HG02759 (cell line): ENCODE results near the gene ATAT1.
"Not testable (repeated sequence)": the region's sequence is repeated elsewhere in the genome, so short reads cannot be mapped to it uniquely, and the experiment has no call there.

ENCODE experiments used
- ATAC-seq: cut with Tn5 transposase; IDR thresholded peaks from one replicate; pipeline ENCODE4 v1.9.1; 2021; ENCODE audit warnings: mild to moderate bottlenecking, moderate library complexity; ENCODE audit not compliant: unreplicated experiment

The ATAT1 gene

DNA sequence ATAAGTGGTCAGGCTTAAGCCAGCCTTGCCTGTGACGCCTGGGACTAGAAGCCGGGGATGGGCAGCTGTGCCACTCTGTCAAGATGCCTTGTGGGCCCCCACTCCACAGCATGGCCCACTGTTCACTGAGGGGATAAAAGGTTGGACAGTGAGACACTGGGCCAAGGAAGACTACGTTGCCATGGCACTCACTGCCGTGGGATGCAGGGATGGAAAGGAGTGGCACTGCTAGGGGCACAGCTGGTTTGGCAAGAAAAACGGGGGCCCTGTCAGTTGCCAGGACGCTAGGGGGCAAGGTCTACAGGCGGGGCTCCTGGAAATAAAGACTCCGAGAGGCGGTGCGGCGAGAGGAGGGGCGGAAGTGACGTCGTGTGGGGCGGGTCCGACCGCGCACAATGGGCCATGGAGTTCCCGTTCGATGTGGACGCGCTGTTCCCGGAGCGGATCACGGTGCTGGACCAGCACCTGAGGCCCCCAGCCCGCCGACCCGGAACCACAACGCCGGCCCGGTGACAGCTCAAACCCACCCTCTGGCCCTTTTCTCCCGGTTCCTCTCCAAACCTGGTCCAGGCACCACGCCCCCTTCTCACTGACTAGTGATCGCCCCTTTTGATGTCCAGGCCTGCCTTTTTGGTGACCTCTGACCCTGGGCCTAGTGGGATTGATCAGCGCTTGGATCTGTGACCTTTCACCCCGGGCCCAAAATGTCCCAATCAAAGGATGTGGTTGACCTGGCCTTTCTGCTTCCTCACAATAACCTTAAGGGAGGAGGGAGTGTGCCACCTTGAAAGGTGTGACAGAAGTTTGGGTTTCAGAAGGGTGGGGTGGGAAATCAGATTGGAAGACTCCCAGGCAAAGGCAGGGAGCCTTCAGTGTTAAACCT, at the start of gene ATAT1:
ATAT1 (plus strand) TSS at position 391 of the 883 bp plus-strand sequence.
- ATAC-seq: peak; percentile 88

DNA sequence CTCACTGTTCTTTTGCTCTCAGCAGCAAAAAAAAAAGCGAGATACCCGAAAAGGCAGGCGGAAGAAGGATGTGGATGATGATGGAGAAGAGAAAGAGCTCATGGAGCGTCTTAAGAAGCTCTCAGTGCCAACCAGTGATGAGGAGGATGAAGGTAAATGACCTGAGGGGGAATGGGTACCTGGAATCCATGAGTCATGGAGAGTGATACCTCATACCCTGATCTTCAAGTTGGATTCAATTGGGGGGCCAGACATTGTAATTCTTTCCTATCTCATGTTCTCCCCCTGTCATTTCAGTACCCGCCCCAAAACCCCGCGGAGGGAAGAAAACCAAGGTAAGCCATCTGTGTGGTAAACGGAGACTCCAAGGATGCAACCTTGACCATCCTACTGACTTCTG, 48.6 kb upstream of the ATAT1 start:
- no peak for ATAC-seq

DNA sequence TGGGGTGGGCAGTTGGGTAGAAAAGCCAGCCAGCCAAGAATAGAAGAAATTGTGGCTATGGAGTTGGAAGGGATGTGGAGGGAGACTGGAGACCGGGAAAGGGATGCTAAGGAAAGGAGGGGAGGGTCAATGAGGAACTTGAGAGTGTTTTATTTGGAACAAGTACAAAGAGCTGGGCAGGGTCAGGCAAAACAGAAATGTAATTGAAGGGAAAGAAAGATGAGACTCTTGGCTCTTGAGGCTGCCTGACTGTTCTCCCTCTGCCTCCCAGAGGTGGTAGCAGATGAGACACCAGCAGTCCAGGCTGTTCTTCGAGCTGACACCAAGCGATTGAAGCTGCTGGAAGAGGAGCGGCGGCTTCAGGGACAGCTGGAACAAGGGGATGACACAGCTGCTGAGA, 42.8 kb upstream of the ATAT1 start:
- no peak for ATAC-seq

DNA sequence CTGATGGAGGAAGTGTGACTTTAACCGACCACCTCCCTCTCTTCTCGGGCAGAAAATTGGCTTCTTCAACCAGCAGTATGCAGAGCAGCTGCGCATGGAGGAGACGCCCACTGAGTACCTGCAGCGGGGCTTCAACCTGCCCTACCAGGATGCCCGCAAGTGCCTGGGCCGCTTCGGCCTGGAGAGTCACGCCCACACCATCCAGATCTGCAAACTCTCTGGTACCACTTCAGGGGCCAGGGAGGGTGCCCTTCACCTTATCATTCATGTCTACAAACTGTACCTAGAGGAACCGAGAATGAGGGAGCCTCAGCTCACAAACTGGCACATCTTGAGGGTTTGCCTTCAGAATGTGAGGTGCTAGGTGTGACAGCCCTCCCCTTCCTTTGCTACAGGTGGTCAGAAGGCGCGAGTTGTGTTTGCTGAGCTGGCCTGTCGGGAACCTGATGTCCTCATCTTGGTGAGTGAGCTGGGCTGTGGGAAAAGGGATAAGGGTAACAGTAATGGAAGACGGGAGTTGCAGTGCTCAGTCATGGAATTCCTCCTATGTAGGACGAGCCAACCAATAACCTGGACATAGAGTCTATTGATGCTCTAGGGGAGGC, 36.8 kb upstream of the ATAT1 start:
- ATAC-seq: no peak

DNA sequence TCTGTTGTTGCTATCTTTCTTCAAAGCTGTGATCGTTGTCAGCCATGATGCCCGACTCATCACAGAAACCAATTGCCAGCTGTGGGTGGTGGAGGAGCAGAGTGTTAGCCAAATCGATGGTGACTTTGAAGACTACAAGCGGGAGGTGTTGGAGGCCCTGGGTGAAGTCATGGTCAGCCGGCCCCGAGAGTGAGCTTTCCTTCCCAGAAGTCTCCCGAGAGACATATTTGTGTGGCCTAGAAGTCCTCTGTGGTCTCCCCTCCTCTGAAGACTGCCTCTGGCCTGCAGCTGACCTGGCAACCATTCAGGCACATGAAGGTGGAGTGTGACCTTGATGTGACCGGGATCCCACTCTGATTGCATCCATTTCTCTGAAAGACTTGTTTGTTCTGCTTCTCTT, 36.2 kb upstream of the ATAT1 start:
- ATAC-seq: no peak

DNA sequence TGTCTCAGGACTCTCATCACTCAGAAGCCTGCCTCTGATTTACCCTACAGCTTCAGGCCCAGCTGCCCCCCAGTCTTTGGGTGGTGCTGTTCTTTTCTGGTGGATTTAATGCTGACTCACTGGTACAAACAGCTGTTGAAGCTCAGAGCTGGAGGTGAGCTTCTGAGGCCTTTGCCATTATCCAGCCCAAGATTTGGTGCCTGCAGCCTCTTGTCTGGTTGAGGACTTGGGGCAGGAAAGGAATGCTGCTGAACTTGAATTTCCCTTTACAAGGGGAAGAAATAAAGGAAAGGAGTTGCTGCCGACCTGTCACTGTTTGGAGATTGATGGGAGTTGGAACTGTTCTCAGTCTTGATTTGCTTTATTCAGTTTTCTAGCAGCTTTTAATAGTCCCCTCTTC, 35.7 kb upstream of the ATAT1 start:
- no peak for ATAC-seq

DNA sequence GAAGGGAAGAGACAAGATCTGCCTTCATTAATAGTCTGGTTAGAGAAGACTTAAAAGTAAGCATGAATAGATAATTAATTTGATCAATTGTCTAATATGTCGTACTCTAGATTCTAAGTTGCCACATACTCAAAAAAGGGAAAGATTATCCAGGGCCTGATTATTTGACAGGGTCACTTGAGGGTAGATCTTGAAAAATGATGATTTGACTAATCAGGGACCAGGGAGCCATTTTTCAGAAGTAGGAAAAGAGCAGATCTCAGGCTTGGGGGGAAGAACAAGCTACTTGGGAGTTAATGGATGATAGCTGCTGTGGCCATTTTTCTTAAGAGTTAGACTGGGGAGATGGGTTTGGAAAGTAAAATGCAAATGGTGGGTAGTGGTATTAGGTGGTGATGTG, 34.4 kb upstream of the ATAT1 start:
- ATAC-seq: no peak

DNA sequence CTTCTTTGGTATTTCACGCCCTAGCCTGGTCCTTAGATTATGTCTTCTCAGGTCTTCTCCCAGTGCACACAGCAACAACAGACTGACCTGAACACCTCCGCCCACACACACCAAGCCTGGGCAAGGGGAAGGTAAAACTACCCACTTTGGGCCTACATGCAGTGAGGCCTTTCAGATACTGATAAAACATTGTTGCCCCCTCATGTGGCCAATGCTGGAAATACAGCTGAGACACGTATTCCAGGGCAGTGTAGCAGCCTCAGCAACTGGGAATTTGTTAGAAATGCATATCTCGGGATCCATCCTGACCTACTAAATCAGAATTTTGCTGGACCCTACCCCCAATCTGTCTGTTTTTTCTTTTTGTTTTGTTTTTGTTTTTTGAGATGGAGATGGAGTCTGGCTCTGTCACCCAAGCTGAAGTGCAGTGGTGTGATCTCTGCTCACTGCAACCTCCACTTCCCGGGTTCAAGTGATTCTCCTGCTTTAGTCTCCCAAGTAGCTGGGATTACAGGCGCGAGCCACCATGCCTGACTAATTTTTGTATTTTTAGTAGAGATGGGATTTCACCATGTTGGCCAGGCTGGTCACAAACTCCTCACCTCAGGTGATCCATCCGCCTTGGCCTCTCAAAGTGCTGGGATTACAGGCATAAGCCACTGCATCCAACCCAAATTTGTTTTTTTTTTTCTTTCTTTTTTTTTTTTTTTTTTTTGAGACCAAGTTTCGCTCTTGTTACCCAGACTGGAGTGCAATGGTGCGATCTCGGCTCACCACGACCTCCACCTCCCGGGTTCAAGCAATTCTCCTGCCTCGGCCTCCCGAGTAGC, 29.1 kb upstream of the ATAT1 start:
- ATAC-seq: not testable (repeated sequence)

DNA sequence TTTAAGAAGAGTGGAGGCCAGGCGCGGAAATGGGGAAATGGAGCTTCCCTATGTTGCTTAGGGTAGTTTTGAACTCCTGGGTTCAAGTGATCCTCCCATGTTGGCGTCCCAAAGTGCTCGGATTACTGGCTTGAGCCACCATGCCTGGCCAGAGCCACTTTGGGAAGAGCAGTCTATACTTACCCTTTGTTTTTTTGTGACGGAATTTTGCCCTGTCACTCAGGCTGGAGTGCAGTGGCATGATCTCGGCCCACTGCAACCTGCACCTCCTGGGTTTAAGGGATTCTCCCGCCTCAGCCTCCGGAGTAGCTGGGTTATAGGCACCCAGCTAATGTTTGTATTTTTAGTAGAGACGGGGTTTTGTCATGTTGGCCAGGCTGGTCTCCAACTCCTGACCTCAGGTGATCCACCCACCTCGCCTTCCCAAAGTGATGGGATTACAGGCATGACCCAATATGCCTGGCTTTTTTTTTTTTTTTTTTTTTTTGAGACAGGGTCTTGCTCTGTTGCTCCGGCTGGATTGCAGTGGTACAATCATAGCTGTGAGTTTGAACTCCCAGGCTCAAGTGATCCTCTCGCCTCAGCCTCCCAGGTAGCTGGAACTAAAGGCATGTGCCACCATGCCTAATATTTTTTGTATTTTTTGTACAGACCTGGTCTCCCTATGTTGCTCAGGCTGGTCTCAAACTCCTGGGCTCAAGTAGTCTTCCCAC, 27.6 kb upstream of the ATAT1 start:
- ATAC-seq: no peak

DNA sequence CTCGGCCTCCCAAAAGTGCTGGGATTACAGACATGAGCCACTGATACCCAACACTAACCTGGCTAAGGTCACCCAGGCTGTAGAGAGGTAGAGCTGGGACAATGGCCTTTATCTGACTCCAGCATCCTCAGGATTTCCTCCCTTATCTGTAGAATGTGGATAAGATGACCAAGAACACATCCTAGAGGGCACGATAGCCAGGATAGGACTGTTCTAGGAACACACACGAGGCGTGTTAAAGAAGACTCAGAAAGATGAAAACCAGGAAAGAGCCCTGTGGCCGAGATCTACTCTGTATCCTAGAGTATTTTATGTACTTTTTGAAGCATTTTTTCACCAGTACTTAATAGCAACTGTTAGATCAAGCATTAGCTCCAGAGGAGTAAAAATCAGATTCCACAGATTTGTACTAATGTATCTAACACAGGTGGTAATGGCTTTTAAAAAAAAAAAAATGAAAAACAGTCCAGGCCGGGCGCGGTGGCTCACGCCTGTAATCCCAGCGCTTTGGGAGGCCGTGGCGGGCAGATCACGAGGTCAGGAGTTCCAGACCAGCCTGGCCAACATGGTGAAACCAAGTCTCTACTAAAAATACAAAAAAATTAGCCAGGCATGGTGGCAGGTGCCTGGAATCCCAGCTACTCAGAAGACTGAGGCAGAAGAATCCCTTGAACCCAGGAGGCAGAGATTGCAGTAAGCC, 26.9 kb upstream of the ATAT1 start:
- no peak for ATAC-seq

DNA sequence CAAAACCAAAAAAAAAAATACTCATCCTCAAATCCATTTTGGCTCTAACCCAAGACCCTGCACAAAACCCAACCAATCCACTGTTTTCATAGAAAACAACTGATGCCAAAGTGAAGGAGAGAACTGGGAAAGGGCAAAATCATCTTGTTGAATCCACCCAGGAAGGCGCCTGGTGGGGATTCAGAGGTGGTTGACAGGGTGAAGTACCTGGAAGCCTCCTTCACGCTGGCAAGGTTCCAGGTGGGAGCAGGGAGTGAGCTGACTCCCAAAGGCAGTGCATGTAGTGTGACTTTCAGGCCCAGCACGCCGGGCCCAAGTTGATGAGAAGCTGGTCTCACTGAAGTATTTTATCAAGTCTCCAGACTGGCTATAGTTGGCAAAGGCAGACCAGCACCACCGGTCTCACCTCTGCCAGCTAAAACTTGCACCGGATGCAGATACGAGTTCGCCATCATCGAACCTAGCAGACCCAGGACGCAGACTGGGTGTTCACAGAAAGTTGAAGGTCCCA, 26.2 kb upstream of the ATAT1 start:
- ATAC-seq: no peak

DNA sequence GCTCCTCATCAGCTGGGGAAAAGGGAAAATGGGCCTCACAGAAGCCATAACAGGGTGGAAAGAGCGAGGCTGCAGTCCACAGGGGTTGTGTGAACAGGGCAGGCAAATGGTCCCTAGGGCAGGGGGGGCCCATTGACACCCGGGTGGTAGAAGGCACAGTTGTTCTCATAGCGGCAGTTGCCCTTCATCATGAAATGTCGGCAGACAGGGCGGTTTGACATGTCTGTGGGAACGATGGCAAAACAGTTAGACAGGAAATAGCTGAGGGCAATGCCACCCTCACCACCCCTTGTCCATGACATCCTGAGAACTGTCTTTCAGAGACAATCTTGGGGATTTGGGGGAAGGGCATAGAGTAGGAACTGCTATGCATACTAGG, 25.2 kb upstream of the ATAT1 start:
- ATAC-seq: no peak

DNA sequence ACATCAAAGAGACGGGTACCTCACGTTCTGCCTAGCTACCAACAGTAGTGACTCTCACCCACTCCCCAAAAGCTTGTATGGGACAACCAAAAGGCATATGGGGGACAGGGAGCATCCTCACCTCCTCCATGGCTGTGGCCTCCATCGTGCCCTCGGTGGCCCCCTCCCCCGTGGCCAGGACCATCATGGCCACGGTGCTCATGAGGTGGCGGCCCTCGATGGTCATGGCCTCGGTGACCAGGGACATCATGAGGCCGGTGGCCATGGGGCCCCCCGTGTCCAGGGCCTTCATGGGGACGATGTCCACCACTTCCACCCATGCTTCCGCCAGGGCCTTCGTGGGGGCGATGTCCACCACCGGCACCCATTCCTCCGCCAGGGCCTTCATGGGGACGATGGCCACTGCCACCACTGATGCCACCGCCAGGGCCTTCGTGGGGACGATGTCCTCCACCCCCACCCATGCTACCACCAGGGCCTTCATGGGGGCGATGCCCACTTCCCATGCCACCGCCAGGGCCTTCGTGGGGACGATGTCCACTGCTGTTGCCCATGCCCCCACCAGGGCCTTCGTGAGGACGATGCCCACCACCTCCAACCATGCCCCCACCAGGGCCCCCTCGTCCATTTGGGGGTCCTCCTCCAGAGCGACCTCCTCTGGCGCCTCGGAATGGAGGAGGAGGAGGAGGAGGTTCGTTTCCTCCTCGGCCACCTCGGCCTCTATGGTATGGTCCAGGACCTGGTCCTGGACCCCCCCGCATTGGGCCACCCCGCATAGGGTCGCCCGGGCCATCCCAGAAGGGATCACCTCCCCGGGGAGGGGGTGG, 24.6 kb upstream of the ATAT1 start:
- ATAC-seq: no peak

DNA sequence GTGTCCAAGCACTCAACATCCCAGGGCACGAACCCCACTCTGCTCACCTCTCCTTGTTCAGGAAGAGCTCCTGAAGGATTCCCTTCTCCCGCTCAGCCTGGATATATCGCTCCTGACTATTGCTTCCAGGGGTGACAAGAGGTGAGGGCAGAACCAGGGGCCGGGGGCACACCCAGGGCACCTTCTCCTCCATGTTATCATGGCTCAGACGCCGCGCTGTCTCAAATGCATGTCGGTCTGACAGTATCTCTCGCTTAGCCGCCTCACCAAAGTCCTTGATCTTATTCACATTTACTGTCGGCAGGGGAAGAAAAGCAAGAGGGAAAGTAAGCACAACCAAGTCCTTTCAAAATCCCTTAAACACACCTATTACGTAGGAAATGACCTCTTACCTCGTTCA, 22.7 kb upstream of the ATAT1 start:
- ATAC-seq: no peak

DNA sequence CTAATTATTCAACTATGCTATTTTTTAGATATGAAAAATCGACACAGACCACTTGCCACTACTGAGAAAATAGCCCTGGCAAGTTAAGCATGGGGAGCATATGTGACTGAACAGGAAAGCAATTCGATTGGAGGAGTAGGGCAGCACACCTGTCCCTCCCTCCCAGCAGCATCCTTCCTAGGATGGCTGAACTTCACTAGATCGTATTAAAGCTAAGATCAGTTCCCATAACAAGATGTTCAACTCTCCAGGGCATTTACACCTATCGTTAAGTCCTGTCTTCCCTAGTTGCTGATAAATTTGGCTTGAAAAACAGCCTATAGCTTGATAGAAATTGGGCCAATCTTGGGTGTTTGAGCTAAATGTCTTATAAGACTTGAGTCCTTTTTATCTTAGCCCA, 16.6 kb upstream of the ATAT1 start:
- no peak for ATAC-seq

DNA sequence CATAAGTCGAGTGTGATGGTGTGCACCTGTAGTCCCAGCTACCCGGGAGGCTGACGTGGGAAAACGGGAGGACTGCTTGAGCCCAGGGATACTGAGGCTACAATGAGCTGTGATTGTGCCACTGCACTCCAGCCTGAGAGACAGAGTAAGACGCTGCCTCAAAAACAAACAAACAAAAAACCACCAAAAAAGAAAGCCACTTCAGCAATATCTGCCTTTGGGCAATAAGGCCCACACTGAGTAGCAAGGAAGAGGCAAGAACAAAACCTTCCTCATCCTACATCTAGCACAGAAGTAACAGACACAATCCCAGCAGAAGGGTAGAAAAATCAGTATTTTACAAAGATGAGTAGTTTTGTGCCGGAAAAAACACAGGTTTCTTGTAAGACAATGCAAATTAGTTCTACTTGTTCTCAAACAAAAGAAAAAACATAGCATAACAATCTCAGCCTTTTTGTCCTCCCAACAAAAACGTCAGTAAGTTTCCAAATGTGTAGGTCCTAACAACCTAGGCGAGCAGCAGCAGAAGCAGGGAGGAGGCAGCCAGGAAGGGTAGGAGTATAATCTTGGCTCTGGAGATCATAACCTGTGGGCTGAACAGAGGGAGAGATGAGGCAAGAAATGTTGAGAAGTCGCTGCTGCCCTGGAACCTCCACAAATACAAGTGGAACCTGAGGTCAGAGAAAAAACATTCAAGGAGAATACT, 15.4 kb upstream of the ATAT1 start:
- ATAC-seq: no peak

DNA sequence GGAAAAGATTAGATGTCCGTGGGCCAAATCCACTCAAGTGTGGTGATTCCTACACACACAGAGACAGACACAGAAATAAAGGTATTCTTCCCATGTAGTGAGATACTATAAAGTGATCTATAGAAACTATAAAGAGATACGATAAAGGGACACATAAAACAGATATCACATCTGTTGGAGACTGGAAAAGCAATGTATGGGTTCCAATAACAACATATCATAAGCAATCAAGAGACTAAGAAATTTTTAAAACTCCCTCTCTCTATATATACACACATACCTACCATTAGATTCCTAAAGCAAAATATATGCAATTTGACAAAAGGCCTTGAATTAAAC, 14.8 kb upstream of the ATAT1 start:
- no peak for ATAC-seq

DNA sequence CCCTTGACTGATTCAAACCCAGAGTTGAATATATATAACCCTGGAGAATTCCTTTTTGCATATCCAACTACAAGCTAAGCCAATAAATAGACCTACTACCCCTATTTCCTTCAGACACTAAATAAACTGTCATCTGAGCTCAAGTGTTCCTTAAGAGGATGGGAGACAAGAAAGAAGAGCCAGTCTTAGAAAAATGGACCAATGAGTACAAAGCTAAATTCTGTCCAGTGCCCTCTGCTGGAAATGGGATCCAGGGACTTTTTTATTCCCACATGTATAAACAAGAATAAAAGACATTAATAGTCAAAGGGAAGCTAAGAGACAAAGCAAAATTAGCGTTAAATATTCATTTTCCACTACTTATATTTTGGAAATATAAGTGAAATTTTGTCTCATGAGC, 14.5 kb upstream of the ATAT1 start:
- no peak for ATAC-seq

DNA sequence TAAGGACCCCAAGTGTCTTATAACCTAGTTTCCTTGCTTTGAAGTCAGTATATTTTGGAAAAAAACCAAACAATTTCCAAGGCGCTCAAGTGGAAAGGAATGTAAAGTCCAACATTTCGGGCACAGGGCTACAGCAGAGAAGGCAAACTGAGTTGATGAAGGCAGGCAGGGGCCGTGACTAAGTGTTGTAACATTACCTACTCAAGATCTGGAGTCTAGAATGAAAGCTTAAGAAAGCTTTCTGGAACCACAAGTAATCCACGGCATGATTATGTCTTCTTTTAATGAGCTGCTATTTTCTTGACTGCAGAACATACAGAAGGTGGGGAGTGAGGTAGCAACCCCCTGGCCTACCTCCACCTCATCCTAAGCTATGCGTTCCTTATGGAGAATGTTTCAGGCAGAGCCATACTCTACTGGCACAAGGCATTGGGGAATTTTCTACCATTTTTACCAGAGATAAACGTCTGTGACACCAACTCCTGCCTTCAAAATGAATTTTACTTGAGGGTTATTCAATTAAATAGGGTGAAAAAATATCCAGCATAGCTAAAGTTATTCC, 13.9 kb upstream of the ATAT1 start:
- ATAC-seq: no peak
